Memory B cell (primary cell): ENCODE data around the gene SLCO1B1.
"Not testable (repeated sequence)": the region's sequence is repeated elsewhere in the genome, so short reads cannot be mapped to it uniquely, and the experiment has no call there.

ENCODE experiments used
- ATAC-seq: fragments of 150-1000 bp; cut with Tn5 transposase; 2 replicates; pipeline ENCODE4 v1.10.0; 2021; ENCODE audit warnings: low read depth, mild to moderate bottlenecking, moderate library complexity
- DNase-seq, 2 donors: peaks; one replicate each; pipeline ENCODE4 v3.0.0; 2022; ENCODE audit warnings: low spot score in 2 of 2
- H3K27ac Mint-ChIP-seq: one replicate; pipeline ENCODE4 v1.8.0; 2022; ENCODE audit warnings: mild to moderate bottlenecking, moderate library complexity, mixed read lengths
- H3K27me3 Mint-ChIP-seq: one replicate; pipeline ENCODE4 v1.8.0; 2022; ENCODE audit warnings: mixed read lengths
- H3K36me3 Mint-ChIP-seq: one replicate; pipeline ENCODE4 v1.8.0; 2022; ENCODE audit warnings: mild to moderate bottlenecking, mixed read lengths
- H3K4me1 Mint-ChIP-seq: one replicate; pipeline ENCODE4 v1.8.0; 2022; ENCODE audit warnings: mixed read lengths
- H3K4me3 Mint-ChIP-seq: one replicate; pipeline ENCODE4 v1.8.0; 2022; ENCODE audit warnings: mild to moderate bottlenecking, moderate library complexity, mixed read lengths
- H3K9me3 Mint-ChIP-seq: one replicate; pipeline ENCODE4 v1.8.0; 2022; ENCODE audit warnings: mixed read lengths

Gene SLCO1B1

GRCh38 chr12:21130998-21131397 is at the start of gene SLCO1B1:
Gene SLCO1B1, plus strand, starts transcription at chr12:21131194. Its CDS starts 10,381 bp downstream, at chr12:21141575.
- Mint-ChIP-seq H3K27ac (no peak within 1 kb of the TSS), H3K27me3 (no peaks in the 10 kb centered on the region), H3K9me3 (peaks cover 3% of the 10 kb centered on the region), H3K36me3 (no peaks in the 10 kb centered on the region), H3K4me3 (no peak within 1 kb of the TSS), H3K4me1 (no peaks in the 10 kb centered on the region)
- ATAC-seq (no peak), DNase-seq (no peak)

GRCh38 chr12:21084753-21085152 is 46.2 kb upstream of the SLCO1B1 start:
- not testable (repeated sequence) for H3K4me3 Mint-ChIP-seq, DNase-seq, ATAC-seq, H3K9me3 Mint-ChIP-seq, H3K4me1 Mint-ChIP-seq, H3K36me3 Mint-ChIP-seq, H3K27ac Mint-ChIP-seq, H3K27me3 Mint-ChIP-seq

GRCh38 chr12:21111732-21112131 is 19.3 kb upstream of the SLCO1B1 start:
- Mint-ChIP-seq H3K36me3 (no peaks in the 10 kb centered on the region), H3K4me1 (no peaks in the 10 kb centered on the region), H3K4me3 (no peak overlapping the region), H3K27ac (no peak overlapping the region), H3K9me3 (peaks cover 6% of the 10 kb centered on the region), H3K27me3 (no peaks in the 10 kb centered on the region)
- ATAC-seq (no peak), DNase-seq (no peak)

GRCh38 chr12:21113266-21113665 is 17.7 kb upstream of the SLCO1B1 start:
- ATAC-seq (no peak), DNase-seq (no peak)
- H3K27ac Mint-ChIP-seq: no peak overlapping the region
- H3K27me3 Mint-ChIP-seq: no peaks in the 10 kb centered on the region
- peaks cover 6% of the 10 kb centered on the region for H3K9me3 Mint-ChIP-seq
- H3K4me3 Mint-ChIP-seq: no peak overlapping the region
- H3K4me1 Mint-ChIP-seq: no peaks in the 10 kb centered on the region
- H3K36me3 Mint-ChIP-seq: no peaks in the 10 kb centered on the region

GRCh38 chr12:21117995-21118394 is 13.0 kb upstream of the SLCO1B1 start:
- Mint-ChIP-seq H3K4me1 (no peaks in the 10 kb centered on the region), H3K9me3 (peaks cover 6% of the 10 kb centered on the region), H3K27ac (no peak overlapping the region), H3K36me3 (no peaks in the 10 kb centered on the region), H3K27me3 (no peaks in the 10 kb centered on the region), H3K4me3 (no peak overlapping the region)
- no peak for DNase-seq
- no peak for ATAC-seq

- DNase-seq (no peak), ATAC-seq (no peak)
- no peak overlapping the region for H3K27ac Mint-ChIP-seq
- no peaks in the 10 kb centered on the region for H3K4me1 Mint-ChIP-seq
- no peak overlapping the region for H3K4me3 Mint-ChIP-seq
- no peaks in the 10 kb centered on the region for H3K27me3 Mint-ChIP-seq
- peaks cover 6% of the 10 kb centered on the region for H3K9me3 Mint-ChIP-seq
- no peaks in the 10 kb centered on the region for H3K36me3 Mint-ChIP-seq
These were observed 12.2 kb upstream of the SLCO1B1 start for GRCh38 chr12:21118760-21119159.

- no peaks in the 10 kb centered on the region for H3K36me3 Mint-ChIP-seq
- no peaks in the 10 kb centered on the region for H3K27me3 Mint-ChIP-seq
- DNase-seq: no peak
- no peaks in the 10 kb centered on the region for H3K4me1 Mint-ChIP-seq
- no peak overlapping the region for H3K27ac Mint-ChIP-seq
- H3K4me3 Mint-ChIP-seq: no peak overlapping the region
- no peak for ATAC-seq
- H3K9me3 Mint-ChIP-seq: peaks cover 4% of the 10 kb centered on the region
These were observed 1.6 kb upstream of the SLCO1B1 start for GRCh38 chr12:21129351-21129750.

- Mint-ChIP-seq H3K36me3 (no peaks in the 10 kb centered on the region), H3K27me3 (no peaks in the 10 kb centered on the region), H3K4me1 (no peaks in the 10 kb centered on the region), H3K27ac (no peak overlapping the region), H3K4me3 (no peak overlapping the region), H3K9me3 (peaks cover 3% of the 10 kb centered on the region)
- no peak for ATAC-seq
- DNase-seq: no peak
These were observed 1.1 kb upstream of the SLCO1B1 start for GRCh38 chr12:21129906-21130305.

GRCh38 chr12:21137318-21137999 is 6.5 kb downstream of the SLCO1B1 start:
- not testable (repeated sequence) for H3K27me3 Mint-ChIP-seq, H3K9me3 Mint-ChIP-seq, H3K36me3 Mint-ChIP-seq, H3K4me3 Mint-ChIP-seq, ATAC-seq, H3K4me1 Mint-ChIP-seq, H3K27ac Mint-ChIP-seq, DNase-seq

- no peaks in the 10 kb centered on the region for H3K36me3 Mint-ChIP-seq
- no peak for DNase-seq
- ATAC-seq: no peak
These were observed 7.0 kb downstream of the SLCO1B1 start for GRCh38 chr12:21138016-21138415.

GRCh38 chr12:21144309-21144708 is 13.3 kb downstream of the SLCO1B1 start:
- Mint-ChIP-seq H3K9me3 (no peaks in the 10 kb centered on the region), H3K4me1 (no peaks in the 10 kb centered on the region), H3K4me3 (no peak overlapping the region), H3K27me3 (no peaks in the 10 kb centered on the region), H3K36me3 (no peaks in the 10 kb centered on the region), H3K27ac (no peak overlapping the region)
- ATAC-seq: no peak
- no peak for DNase-seq

More at GRCh38 chr12:21138016-21138415, 7.0 kb downstream of the SLCO1B1 start:
- Mint-ChIP-seq H3K4me3 (no peak overlapping the region), H3K27me3 (no peaks in the 10 kb centered on the region), H3K27ac (no peak overlapping the region), H3K9me3 (peaks cover 1% of the 10 kb centered on the region), H3K4me1 (no peaks in the 10 kb centered on the region)

GRCh38 chr12:21149861-21150260 is 18.9 kb downstream of the SLCO1B1 start:
- H3K36me3 Mint-ChIP-seq, H3K4me3 Mint-ChIP-seq, H3K27ac Mint-ChIP-seq: not testable (repeated sequence)

GRCh38 chr12:21151184-21151583 is 20.2 kb downstream of the SLCO1B1 start:
- H3K9me3 Mint-ChIP-seq: no peaks in the 10 kb centered on the region
- H3K27ac Mint-ChIP-seq: no peak overlapping the region
- H3K4me1 Mint-ChIP-seq: no peaks in the 10 kb centered on the region
- no peaks in the 10 kb centered on the region for H3K36me3 Mint-ChIP-seq
- H3K27me3 Mint-ChIP-seq: no peaks in the 10 kb centered on the region
- H3K4me3 Mint-ChIP-seq: no peak overlapping the region
- DNase-seq (no peak), ATAC-seq (no peak)

More at GRCh38 chr12:21149861-21150260, 18.9 kb downstream of the SLCO1B1 start:
- not testable (repeated sequence) for H3K4me1 Mint-ChIP-seq, H3K27me3 Mint-ChIP-seq, DNase-seq, ATAC-seq, H3K9me3 Mint-ChIP-seq

- DNase-seq (no peak), ATAC-seq (no peak)
- Mint-ChIP-seq H3K4me1 (no peaks in the 10 kb centered on the region), H3K4me3 (no peak overlapping the region), H3K36me3 (no peaks in the 10 kb centered on the region), H3K27me3 (no peaks in the 10 kb centered on the region), H3K9me3 (no peaks in the 10 kb centered on the region), H3K27ac (no peak overlapping the region)
These were observed 24.7 kb downstream of the SLCO1B1 start for GRCh38 chr12:21155522-21156351.
